Measurements from ENCODE around the gene UBE2D2. TPM values are rescaled to one million over a fixed set of nuclear protein-coding genes. Genes with fewer than 3 reads are reported as not detected.

UBE2D2 gene
- total RNA-seq, 1 experiment from 2014 or later = 222 TPM

DNA sequence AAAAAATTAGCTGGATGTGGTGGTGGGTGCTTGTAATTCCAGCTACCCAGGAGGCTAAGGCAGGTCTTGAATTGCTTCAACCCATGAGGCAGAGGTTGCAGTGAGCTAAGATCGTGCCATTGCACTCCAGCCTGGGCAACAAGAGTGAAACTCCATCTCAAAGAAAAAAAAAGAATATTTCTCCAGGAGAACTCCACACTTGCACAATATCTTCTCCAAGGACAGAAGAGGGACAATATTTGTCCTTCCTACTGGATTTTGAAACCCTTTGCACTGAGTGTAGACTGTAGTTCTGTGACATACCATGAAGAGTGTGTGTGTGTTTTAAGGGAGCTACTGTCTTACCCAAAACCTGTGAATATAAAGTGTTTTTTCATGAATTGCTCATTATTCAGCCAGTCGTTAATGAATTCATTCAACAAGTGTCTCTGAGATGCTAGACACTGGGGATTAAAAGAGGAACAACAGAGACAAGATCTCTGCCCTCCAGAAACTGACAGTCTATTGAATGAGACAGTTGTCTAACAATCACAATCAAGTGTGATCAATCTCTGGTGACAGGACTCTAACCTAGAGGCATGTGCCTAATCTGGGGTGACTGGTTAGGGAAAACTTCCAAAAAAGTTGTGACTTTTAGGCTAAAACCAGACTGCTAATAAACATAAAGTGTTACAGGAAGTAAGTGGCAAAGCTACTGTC lies 9.8 kb upstream of the UBE2D2 start:
- ChIA-PET CTCF (no interaction called here), POLR2A (no interaction called here)
- BruUV-seq (replicated peaks) = no TSS peak
- ATAC-seq (no peak), DNase-seq (ENCODE audit: low read depth, low spot score) (no peak)
- Histone ChIP-seq H3K4me1 (ENCODE audit: control insufficient read depth, insufficient read depth, low read length) (no peaks in the 10 kb centered on the region), H3K36me3 (ENCODE audit: control insufficient read depth, insufficient read depth, low read length) (no peaks in the 10 kb centered on the region), H3K27ac (ENCODE audit: low read length) (no peak overlapping the region), H3K9me3 (ENCODE audit: control insufficient read depth, insufficient read depth, low read depth, low read length) (no peaks in the 10 kb centered on the region; the same call in 1 of the 2 replicates), H3K4me3 (ENCODE audit: low read depth in 2 of 2, low read length in 2 of 2) (no peak overlapping the region), H3K27me3 (ENCODE audit: control insufficient read depth, insufficient read depth, low read length) (no peaks in the 10 kb centered on the region)
- in situ Hi-C loops (cut with HindIII; ENCODE audit: low pct_unique_long_range_greater_than_20kb, low sequenced_read_pairs) = no loop called here
- TF ChIP-seq SIN3A (IDR thresholded peaks at IDR 0.05; ENCODE audit: borderline replicate concordance, insufficient read depth, low read depth, low read length) (no peak), TCF7L2 (IDR thresholded peaks at IDR 0.05; ENCODE audit: low read depth, low read length) (no peak), CTCF (IDR thresholded peaks at IDR 0.05) (no peak), POLR2AphosphoS5 (IDR thresholded peaks at IDR 0.05; ENCODE audit: low read depth, low read length) (no peak)
- TF ChIP-seq, protein P1, sequence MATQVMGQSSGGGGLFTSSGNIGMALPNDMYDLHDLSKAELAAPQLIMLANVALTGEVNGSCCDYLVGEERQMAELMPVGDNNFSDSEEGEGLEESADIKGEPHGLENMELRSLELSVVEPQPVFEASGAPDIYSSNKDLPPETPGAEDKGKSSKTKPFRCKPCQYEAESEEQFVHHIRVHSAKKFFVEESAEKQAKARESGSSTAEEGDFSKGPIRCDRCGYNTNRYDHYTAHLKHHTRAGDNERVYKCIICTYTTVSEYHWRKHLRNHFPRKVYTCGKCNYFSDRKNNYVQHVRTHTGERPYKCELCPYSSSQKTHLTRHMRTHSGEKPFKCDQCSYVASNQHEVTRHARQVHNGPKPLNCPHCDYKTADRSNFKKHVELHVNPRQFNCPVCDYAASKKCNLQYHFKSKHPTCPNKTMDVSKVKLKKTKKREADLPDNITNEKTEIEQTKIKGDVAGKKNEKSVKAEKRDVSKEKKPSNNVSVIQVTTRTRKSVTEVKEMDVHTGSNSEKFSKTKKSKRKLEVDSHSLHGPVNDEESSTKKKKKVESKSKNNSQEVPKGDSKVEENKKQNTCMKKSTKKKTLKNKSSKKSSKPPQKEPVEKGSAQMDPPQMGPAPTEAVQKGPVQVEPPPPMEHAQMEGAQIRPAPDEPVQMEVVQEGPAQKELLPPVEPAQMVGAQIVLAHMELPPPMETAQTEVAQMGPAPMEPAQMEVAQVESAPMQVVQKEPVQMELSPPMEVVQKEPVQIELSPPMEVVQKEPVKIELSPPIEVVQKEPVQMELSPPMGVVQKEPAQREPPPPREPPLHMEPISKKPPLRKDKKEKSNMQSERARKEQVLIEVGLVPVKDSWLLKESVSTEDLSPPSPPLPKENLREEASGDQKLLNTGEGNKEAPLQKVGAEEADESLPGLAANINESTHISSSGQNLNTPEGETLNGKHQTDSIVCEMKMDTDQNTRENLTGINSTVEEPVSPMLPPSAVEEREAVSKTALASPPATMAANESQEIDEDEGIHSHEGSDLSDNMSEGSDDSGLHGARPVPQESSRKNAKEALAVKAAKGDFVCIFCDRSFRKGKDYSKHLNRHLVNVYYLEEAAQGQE (IDR thresholded peaks at IDR 0.05; ENCODE audit: insufficient read depth in 1 of 2, low read depth in 2 of 2, low read length in 1 of 2) = no peak
- intact Hi-C loops (cut with micrococcal nuclease; ENCODE audit: unreplicated experiment) = no loop called here

DNA sequence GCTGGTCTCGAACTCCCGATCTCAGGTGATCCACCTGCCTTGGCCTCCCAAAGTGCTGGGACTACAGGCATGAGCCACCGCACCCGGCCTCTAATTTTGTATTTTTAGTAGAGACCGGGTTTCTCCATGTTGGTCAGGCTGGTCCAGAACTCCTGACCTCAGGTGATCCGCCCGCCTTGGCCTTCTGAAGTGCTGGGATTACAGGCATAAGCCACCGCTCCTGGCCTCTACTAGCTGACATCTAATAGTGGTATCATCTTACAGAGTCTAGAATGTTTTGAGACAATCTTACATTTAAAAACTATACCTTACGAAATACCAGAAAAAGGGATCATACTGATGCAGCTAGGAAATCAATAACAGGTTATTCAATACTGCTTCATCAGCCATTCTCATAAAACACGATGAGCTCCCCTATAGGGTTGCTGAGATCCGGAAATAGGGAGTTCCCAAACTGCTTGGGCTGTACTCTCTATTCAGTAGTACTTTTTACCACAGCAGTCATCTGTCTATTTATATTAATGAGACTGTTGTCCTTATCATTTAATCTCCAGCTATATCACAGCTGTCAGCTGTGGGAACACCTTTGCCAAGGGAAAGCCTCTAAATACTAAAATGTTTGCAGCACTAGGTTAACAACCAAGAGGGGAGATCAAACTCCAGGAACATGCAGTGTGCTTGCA lies 8.1 kb upstream of the UBE2D2 start:
- no peak for DNase-seq (ENCODE audit: low read depth, low spot score)
- Histone ChIP-seq H3K27ac (ENCODE audit: low read length) (no peak overlapping the region), H3K4me1 (ENCODE audit: control insufficient read depth, insufficient read depth, low read length) (no peaks in the 10 kb centered on the region), H3K36me3 (ENCODE audit: control insufficient read depth, insufficient read depth, low read length) (no peaks in the 10 kb centered on the region), H3K4me3 (ENCODE audit: low read depth in 2 of 2, low read length in 2 of 2) (no peak overlapping the region), H3K27me3 (ENCODE audit: control insufficient read depth, insufficient read depth, low read length) (no peaks in the 10 kb centered on the region), H3K9me3 (ENCODE audit: control insufficient read depth, insufficient read depth, low read depth, low read length) (no peaks in the 10 kb centered on the region; the same call in 1 of the 2 replicates)
- in situ Hi-C loops (cut with HindIII; ENCODE audit: low pct_unique_long_range_greater_than_20kb, low sequenced_read_pairs) (no loop called here), intact Hi-C loops (cut with micrococcal nuclease; ENCODE audit: unreplicated experiment) (no loop called here)
- BruUV-seq (replicated peaks) = no TSS peak
- CTCF ChIA-PET = no interaction called here
- ATAC-seq = no peak
- POLR2A ChIA-PET = interaction anchor here (0.5 to 0.7 kb wide), 2 partner anchors 8 to 1657 kb away, joined by 3 to 9 read pairs; partner anchors contain the start of gene UBE2D2
- TF ChIP-seq, protein P1 (IDR thresholded peaks at IDR 0.05; ENCODE audit: insufficient read depth in 1 of 2, low read depth in 2 of 2, low read length in 1 of 2) = no peak
- TF ChIP-seq POLR2AphosphoS5 (IDR thresholded peaks at IDR 0.05; ENCODE audit: low read depth, low read length) = no peak
- no peak for TF ChIP-seq CTCF (IDR thresholded peaks at IDR 0.05)
- TF ChIP-seq TCF7L2 (IDR thresholded peaks at IDR 0.05; ENCODE audit: low read depth, low read length) = no peak
- no peak for TF ChIP-seq SIN3A (IDR thresholded peaks at IDR 0.05; ENCODE audit: borderline replicate concordance, insufficient read depth, low read depth, low read length)
